ENCODE results near the gene PAIP1.
"Not testable (repeated sequence)": the region's sequence is repeated elsewhere in the genome, so short reads cannot be mapped to it uniquely, and the experiment has no call there.

Gene PAIP1

DNA sequence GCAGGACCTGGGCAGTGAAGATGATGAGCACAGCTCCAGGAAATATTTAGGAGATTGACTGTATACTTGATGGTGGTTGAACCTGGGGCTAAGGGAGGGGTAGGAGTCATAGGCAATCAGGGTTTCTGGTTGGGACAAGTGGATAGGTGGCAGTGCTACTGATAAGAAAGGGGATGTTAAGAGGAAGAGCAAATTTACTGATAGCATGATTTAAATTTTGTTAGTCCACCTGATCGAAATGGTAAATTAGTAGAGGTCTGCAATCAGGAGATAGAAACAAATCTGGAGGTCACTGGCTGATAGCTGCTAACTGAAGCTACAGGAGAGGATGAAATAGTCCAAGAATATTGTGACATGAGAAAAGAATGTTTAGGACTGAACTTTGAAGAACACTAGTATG is 36.3 kb downstream of the PAIP1 start:
- no peak for DNase-seq (ENCODE audit: extremely low read depth in 1 of 2, low read depth in 1 of 2)

DNA sequence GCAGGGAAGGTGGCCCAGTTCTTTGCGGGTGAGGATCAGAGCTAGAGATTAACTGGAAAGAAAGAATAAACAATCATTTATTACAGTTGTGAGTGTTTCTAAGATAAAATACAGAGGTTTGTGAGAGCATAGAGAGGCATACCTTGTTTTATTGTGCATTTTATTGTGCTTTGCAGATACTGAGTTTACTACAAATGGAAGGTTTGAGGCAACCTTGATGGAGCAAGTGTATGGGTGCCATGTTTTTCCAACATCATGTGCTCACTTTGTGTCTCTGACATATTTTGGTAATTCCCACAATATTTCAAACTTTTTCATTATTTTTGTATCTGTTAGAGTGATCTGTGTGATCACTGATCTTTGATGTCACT is 41.2 kb downstream of the PAIP1 start:
- no peak for DNase-seq (ENCODE audit: extremely low read depth in 1 of 2, low read depth in 1 of 2)

DNA sequence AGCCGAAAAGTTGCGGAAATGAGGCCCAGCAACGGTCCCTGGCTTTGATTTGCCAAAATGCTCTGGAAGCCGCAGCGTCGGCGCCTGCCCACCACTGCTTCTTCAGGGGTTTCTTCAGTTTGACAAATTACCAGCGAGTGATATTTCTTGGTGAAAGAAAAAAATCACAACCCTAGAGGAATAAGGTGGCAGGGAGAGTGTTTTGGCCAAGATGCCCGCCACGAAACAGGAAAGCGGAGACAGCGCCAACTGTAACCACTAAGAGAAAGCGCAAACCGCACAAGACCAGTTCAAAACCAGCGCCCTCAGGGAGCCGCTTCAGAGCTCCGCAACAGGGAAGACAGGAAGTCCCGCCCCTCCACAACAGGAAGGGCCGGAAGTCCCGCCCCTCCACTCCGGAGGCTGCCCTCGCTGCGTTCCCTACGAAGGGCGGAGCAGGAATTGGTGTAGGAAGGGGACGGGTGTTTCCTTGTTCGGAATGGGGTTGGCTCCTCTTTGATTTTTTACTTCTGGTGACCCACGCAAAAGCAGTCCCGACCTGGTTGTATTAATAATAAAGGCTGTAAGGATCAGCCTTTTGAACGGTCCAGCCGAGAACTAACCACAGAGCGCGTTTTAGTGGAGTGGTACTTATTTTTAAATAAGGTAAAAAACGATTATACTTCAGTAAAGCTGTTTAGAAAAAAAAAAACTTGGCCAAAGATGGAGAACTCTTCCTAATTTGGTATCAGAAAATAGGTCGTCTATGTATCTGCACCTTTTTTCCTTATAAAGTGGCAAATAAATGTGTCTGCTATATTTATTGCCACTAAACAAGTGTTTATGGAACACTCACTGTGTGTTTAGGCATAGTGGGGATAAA is 41.8 kb downstream of the PAIP1 start, which contains the start of gene C5orf34:
Gene C5orf34, minus strand, starts transcription at position 333 of the 862 bp plus-strand sequence. CDS start 5,809 bp downstream, outside the sequence.
- DNase-seq (ENCODE audit: extremely low read depth in 1 of 2, low read depth in 1 of 2): peak; percentile 86 to 90

DNA sequence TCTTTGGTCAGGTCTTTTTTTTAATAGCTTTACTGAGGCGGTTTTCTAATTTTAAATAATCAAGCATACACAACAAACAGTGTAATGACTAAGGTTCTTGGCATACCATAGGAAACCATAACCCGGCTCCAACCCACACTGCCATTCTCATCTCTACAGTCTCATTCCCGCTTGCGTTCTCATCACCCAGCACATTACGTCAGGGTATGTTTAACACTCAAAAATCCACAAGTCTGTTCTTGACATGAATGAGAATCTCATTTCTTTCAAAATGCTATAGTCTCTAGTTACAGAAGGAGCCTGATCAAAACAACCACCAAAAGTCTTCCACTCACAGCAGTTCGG is 42.4 kb downstream of the PAIP1 start:
- DNase-seq (ENCODE audit: extremely low read depth in 1 of 2, low read depth in 1 of 2): peak in 1 of 2 donors; percentile 46

DNA sequence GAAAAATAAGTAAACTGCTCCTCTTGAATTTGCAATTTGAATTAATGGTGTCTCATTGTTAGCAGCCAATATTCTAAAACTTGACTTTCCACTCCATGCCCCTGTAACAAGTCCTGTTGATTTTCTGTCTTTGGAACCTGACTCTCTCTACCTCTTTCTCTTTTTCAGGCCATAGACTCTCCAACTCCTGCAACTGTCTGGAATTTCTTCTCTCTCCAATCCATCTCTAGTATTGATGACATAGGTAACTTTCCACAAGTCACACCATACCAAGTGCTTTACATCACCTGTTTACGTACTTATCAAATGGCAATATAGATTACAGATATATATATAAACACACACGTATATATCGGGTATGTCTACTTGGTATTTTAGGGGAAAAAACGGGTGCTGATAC is 42.9 kb downstream of the PAIP1 start:
- no peak for DNase-seq (ENCODE audit: extremely low read depth in 1 of 2, low read depth in 1 of 2)

DNA sequence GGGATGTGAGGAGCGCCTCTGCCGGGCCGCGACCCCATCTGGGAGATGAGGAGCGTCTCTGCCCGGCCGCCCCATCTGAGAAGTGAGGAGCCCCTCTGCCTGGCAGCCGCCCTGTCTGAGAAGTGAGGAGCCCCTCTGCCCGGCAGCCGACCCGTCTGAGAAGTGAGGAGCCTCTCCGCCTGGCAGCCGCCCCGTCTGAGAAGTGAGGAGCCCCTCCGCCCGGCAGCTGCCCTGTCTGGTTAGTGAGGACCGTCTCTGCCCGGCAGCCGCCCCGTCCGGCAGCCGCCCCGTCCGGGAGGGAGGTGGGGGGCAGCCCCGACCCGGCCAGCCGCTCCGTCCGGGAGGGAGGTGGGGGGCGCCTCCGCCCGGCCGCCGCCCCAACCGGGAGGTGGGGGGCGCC is 45.8 kb downstream of the PAIP1 start:
- not testable (repeated sequence) for DNase-seq (ENCODE audit: extremely low read depth in 1 of 2, low read depth in 1 of 2)

DNA sequence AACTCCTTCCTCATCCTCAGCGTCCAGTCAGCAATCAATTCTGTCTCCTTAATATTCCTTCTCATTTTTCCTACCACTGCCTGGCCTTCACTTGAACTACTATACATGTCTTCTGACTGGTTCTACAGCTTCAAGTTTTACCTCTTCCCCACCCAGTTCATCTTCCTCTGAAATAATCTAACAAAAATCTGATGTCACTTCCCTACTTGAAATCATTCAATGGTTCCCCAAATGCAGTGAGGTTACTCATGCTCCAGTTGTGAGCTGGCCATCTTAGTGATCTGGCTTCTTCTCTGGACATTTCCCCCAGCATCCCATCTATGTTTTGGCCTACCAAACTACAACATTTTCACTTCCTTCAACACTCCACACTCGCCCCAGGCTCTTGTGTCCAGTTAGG is 58.3 kb downstream of the PAIP1 start:
- DNase-seq (ENCODE audit: extremely low read depth in 1 of 2, low read depth in 1 of 2): no peak

DNA sequence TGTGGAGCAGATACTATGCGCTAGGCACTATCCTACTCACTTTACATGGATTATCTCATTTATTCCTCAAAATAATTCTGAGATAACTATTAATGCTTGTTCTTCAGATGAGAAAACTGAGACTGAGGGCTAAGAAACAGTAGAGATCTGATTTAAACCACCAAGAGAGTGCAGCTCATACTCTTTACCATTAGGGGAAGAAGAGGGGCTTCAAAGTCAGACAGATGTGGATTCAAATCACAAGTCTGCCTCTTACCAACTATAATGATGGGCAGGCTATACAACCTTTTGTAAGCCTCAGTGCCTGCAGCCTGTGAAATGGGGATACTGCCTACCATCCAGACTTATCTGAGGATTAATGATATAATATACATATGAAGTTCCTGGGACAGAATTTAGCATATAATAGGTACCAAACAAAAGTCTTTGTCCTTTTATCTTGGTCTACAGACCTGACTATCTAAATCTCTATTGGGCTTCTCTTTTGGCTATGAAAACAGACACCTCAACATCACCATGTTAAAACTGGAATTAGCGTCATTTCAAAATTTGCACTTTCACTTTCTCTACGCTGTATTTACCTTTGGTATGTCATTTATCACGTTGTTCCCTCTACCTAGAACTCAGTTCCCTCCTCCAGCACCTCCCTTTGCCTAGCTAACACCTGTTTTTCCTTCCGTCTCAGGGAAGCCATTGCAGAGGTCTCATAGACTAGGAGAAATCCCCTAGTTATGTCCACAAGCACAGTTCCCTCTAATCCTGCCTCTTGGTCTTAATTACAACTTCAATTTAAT is 59.4 kb downstream of the PAIP1 start:
- no peak for DNase-seq (ENCODE audit: extremely low read depth in 1 of 2, low read depth in 1 of 2)

DNA sequence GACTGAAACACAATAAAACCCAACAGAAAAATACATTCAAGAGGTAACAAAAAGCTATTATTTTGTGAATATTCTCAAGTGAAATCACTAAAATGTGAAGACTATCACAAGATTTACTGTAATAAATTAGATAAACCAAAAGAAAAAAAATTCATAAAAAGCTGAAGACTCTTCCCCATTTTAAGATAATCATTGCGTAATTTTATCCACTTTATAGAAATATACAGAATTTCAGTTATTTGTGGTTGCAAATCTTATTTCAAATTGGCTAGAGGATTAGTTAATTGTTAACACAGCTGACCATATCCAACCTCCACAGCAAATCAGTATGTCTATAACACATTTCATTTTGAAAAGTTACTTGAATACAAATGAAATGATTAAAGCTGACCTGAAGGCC is 65.6 kb downstream of the PAIP1 start:
- no peak for DNase-seq (ENCODE audit: extremely low read depth in 1 of 2, low read depth in 1 of 2)

DNA sequence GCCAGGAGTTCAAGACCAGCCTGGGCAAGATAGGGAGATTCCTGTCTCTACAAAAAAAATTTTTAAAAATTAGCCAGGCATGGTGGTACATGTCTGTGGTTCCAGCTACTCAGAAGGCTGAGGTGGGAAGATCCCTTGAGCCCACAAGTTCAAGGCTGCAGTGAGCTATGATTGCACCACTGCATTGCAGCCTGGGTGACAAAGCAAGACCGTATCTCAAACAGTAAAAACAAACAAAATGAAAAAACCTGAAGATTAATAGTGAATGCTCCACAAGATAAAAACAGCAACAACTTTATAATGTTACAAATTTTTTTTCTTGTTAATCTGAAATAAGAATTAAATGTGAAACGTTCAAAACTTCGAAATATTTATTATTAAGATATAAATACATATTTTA is 70.5 kb downstream of the PAIP1 start:
- no peak for DNase-seq (ENCODE audit: extremely low read depth in 1 of 2, low read depth in 1 of 2)

DNA sequence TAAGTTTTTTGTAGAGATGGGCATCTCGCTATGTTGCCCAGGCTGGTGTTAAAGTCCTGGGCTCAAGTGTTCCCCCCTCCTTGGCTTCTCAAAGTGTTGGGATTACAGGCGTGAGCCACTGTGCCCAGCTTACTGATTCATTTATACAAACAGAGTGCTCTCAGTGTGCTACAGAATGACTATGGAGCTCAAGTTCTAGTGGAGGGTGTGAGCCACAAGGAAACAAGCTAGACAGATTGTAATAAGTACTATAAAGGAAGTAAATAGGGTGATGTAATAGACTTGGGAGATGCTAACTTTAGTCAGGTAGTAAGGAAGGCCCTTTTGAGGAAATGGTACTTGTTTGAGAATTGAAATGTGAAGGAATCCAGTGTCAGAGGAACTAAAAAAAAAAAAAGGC is 71.5 kb downstream of the PAIP1 start:
- no peak for DNase-seq (ENCODE audit: extremely low read depth in 1 of 2, low read depth in 1 of 2)

DNA sequence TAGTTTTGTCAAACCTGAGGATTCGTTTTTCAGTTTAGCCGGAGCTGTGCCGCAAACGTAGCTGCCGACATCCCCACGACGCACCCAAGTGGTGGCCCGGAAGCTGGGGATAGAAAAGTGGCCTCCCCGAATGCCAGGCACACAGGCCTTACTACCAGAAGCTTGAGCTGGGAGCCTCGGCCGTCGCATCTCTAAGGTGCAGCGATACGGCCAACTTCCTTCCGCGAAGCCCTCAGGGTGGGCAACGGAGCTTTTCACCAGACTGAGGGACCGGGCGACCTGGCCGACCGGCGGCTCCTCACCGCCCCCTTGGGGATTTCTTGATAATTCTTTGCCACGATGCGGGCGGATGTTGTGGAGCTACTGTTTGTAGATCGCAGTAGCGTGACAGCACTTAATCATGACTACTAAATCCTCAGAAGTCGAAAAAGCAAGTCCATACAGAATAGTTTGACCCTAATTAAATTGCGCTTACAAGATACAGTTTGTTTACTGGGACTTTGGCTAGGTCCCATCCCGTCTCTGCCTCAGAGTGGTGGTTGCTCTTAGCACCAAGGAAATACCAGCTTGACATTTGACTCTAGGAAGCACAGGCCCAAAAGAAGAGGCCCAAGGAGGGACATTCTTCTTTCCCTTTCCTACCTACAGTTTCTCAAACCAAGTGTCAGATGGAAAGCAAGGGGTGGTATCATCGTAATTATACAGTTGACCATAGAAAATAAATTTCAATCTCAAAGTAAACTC is 72.6 kb downstream of the PAIP1 start:
- DNase-seq (ENCODE audit: extremely low read depth in 1 of 2, low read depth in 1 of 2): peak; percentile 70 to 75

DNA sequence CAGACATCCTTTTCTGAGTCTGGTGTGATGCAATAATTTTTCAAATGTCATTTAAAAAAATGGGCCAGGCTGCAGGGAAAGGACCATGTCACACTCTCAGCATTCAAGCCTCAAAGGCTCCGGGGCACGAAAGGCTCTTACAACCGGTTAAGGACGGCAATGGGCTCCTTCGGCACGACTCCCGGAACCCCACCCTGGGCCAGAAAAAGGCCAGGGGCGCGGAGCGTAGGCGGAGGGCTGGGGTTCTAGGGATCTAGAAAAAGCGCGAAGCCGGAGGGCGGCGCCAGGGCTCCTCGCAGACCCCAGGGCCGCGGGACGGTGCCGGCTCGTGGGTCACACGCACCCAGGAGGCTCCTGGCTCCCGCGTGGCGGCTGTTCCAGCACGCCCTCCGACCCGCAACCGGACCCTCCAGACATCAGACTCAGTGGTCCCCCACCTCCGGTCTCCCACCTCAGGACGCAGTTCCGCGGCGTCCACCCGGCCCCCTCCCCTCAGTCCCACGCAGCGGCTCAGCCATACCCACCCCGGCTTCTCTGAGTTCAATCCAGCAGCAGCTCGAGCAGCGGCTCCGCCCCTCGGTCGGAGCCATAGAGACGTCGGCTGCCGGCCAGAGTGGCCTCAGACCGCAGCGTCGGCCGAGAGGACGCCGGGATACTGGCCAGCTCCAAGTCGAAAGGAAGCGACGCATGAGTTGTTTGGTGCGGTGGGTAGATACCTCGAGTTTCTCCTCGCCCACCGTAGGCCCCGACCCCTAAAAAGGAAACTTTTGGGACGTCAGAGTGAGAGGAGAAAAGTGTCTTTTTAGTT is 73.4 kb downstream of the PAIP1 start, which contains the start of gene TMEM267:
Gene TMEM267, minus strand, starts transcription at position 568 of the 808 bp plus-strand sequence. CDS start 29,896 bp downstream, outside the sequence.
- peak; percentile 75 to 87 for DNase-seq (ENCODE audit: extremely low read depth in 1 of 2, low read depth in 1 of 2)

DNA sequence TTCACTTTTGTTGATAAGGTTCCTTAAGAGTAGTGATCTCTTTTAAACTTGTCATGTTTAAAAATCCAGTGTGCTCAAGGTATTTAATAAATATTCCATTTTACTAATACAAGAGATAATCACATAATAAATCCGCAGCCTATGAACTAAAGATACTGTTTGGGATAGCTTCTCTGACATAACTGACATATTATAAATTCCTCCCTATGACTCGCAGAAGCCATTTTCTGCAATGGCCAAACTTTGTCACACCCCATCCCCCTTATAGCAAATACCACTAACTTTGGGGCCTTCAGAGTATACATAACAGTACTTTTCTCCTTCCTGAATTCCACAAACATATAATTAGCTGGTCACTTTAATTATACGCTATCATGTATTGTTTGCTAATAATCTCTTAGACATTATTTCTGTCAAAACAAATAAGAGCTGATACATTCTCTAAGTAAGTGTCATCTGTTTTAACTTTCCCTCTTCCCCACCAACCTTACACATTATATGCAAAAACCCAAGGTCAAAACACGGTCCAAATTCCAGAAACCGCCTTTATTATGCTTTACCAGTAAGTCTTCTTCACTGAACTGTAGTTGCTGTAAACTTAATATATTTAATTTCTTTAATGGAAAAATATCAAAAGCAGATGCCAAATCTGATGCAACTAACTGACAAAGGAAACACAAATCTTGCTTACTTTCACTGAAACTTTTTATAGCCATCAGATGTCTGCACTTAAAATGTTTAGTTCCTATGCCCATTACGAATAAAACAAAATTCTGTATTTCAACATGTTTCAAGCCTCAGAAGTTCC is 74.2 kb downstream of the PAIP1 start:
- DNase-seq (ENCODE audit: extremely low read depth in 1 of 2, low read depth in 1 of 2): no peak
